H1 (cell line): ENCODE data around the gene VGF. TPM values are rescaled to one million over a fixed set of nuclear protein-coding genes. Genes with fewer than 3 reads are reported as not detected.
A peak's percentile ranks its signal among the peaks of the same experiment; 100 is the strongest.

Experiments used
- CTCF ChIA-PET: fragments of 300-600 bp; sonication (Branson Sonifier 250); formaldehyde crosslinking; loops from one replicate; lab custom pipeline; 2021; ENCODE audit not compliant: partially characterized antibody; lab: Charles Lee
- POLR2A ChIA-PET: fragments of 300-600 bp; sonication (Branson Sonifier 250); formaldehyde crosslinking; loops from one replicate; lab custom pipeline; 2021; ENCODE audit warnings: inconsistent platforms; ENCODE audit not compliant: partially characterized antibody; lab: Charles Lee
- DNase-seq, 2 experiments: peaks; one replicate each; pipeline versions ENCODE4 v3.0.0 to v3.0.0-alpha.2; 2010 to 2022; ENCODE audit warnings: low spot score in 2 of 2, low read depth in 1 of 2, mixed read lengths in 1 of 2
- FAIRE-seq: peaks from 2 replicates; lab custom pipeline; 2011; peaks lifted over from hg19 to GRCh38; lab: Jason Lieb, UNC
- H2AFZ ChIP-seq: 2 replicates; pipeline ENCODE4 v1.8.1; 2012; ENCODE audit warnings: low read length, inconsistent platforms
- H2AK5ac ChIP-seq: 2 replicates; pipeline ENCODE4 v1.6.1; 2013; ENCODE audit warnings: low read depth, low read length
- H2BK120ac ChIP-seq: replicated peaks from 2 replicates; pipeline ENCODE3; 2013; ENCODE audit warnings: low read depth, low read length, inconsistent platforms
- H2BK12ac ChIP-seq: 2 replicates; pipeline ENCODE4 v1.6.1; 2013; ENCODE audit warnings: low read depth, low read length
- H2BK15ac ChIP-seq: 2 replicates; pipeline ENCODE4 v1.6.1; 2013; ENCODE audit warnings: low read length
- H2BK20ac ChIP-seq: 2 replicates; pipeline ENCODE4 v1.6.1; 2013; ENCODE audit warnings: low read length
- H2BK5ac ChIP-seq: 2 replicates; pipeline ENCODE4 v1.6.1; 2013; ENCODE audit warnings: low read depth, low read length
- H3K14ac ChIP-seq: 2 replicates; pipeline ENCODE4 v1.6.1; 2013; ENCODE audit warnings: inconsistent platforms; ENCODE audit not compliant: insufficient read length
- H3K18ac ChIP-seq: 2 replicates; pipeline ENCODE4 v1.6.1; 2013; ENCODE audit warnings: low read length; ENCODE audit errors: extremely low read depth
- H3K23ac ChIP-seq: 2 replicates; pipeline ENCODE4 v1.6.1; 2013; ENCODE audit warnings: inconsistent platforms; ENCODE audit not compliant: insufficient read length
- H3K23me2 ChIP-seq: 2 replicates; pipeline ENCODE4 v1.6.1; 2013; ENCODE audit warnings: low read depth, low read length
- H3K27ac ChIP-seq: 2 replicates; pipeline ENCODE4 v1.6.1; 2011; ENCODE audit warnings: low read depth, low read length, inconsistent platforms
- H3K27me3 ChIP-seq, 4 experiments: replicated peaks in 1 of 4; 1 replicate in 1 of 4; 2 replicates in 3 of 4; pipeline versions ENCODE4 v1.6.1 to v1.8.1; 2011 to 2013; ENCODE audit warnings: low read length in 3 of 4, mild to moderate bottlenecking in 3 of 4, inconsistent platforms in 2 of 4, mixed read lengths in 2 of 4, moderate library complexity in 1 of 4; ENCODE audit not compliant: control insufficient read depth in 3 of 4, insufficient read depth in 3 of 4; ENCODE audit errors: extremely low read depth in 1 of 4
- H3K36me3 ChIP-seq, 4 experiments: 2 replicates each; pipeline versions ENCODE4 v1.6.1 to v1.8.1; 2011 to 2013; ENCODE audit warnings: mild to moderate bottlenecking in 4 of 4, low read length in 3 of 4, moderate library complexity in 2 of 4, control low read depth in 1 of 4, inconsistent platforms in 1 of 4; ENCODE audit not compliant: insufficient read depth in 4 of 4, control insufficient read depth in 2 of 4
- H3K4ac ChIP-seq: replicated peaks from 2 replicates; pipeline ENCODE3; 2013; ENCODE audit warnings: low read length, low read depth, mixed read lengths, inconsistent platforms; ENCODE audit not compliant: insufficient read length
- H3K4me1 ChIP-seq, 4 experiments: replicated peaks in 1 of 4; 1 replicate in 1 of 4; 2 replicates in 3 of 4; pipeline versions ENCODE4 v1.6.1 to v1.8.1; 2011 to 2013; ENCODE audit warnings: low read length in 3 of 4, inconsistent platforms in 2 of 4, mixed read lengths in 1 of 4; ENCODE audit not compliant: insufficient read depth in 4 of 4, control insufficient read depth in 3 of 4
- H3K4me2 ChIP-seq, 2 experiments: 2 replicates each; pipeline versions ENCODE4 v1.6.1 to v1.8.1; 2011 to 2013; ENCODE audit warnings: low read depth in 2 of 2, low read length in 2 of 2, control low read depth in 1 of 2, inconsistent platforms in 1 of 2, mild to moderate bottlenecking in 1 of 2; ENCODE audit not compliant: insufficient read depth in 1 of 2
- H3K4me3 ChIP-seq, 4 experiments: fragments of 200-600, 300-600 bp in 1 of 4; sonication (generic), shearing (Covaris generic), sonication (Bioruptor Twin) in 1 of 4; 2 replicates each; pipeline versions ENCODE4 v1.5.1 to v1.8.1; 2011 to 2016; ENCODE audit warnings: low read length in 4 of 4, low read depth in 3 of 4, control low read depth in 2 of 4, inconsistent platforms in 2 of 4, mild to moderate bottlenecking in 2 of 4, mixed read lengths in 1 of 4, moderate library complexity in 1 of 4; ENCODE audit not compliant: insufficient read depth in 2 of 4; ENCODE audit errors: extremely low read depth in 1 of 4
- H3K56ac ChIP-seq: replicated peaks from 2 replicates; pipeline ENCODE3; 2013; ENCODE audit warnings: low read depth, mild to moderate bottlenecking, mixed read lengths, low read length, inconsistent platforms; ENCODE audit not compliant: insufficient read length
- H3K79me1 ChIP-seq: 2 replicates; pipeline ENCODE4 v1.6.1; 2013; ENCODE audit warnings: low read depth, low read length, control low read depth
- H3K79me2 ChIP-seq, 2 experiments: 2 replicates each; pipeline versions ENCODE4 v1.6.1 to v1.8.1; 2012 to 2013; ENCODE audit warnings: low read length in 2 of 2, mild to moderate bottlenecking in 2 of 2, inconsistent platforms in 1 of 2; ENCODE audit not compliant: insufficient read depth in 2 of 2, control insufficient read depth in 1 of 2
- H3K9ac ChIP-seq, 4 experiments: replicated peaks in 1 of 4; 1 replicate in 1 of 4; 2 replicates in 3 of 4; pipeline versions ENCODE4 v1.6.1 to v1.8.1; 2011 to 2013; ENCODE audit warnings: low read depth in 3 of 4, low read length in 3 of 4, control low read depth in 2 of 4, mild to moderate bottlenecking in 2 of 4, moderate library complexity in 2 of 4, inconsistent platforms in 1 of 4; ENCODE audit errors: extremely low read depth in 1 of 4
- H3K9me3 ChIP-seq, 2 experiments: 2 replicates each; pipeline versions ENCODE4 v1.6.1 to v1.8.1; 2012 to 2013; ENCODE audit warnings: mild to moderate bottlenecking in 2 of 2, moderate library complexity in 2 of 2, control low read depth in 1 of 2, inconsistent platforms in 1 of 2, low read depth in 1 of 2, low read length in 1 of 2, mixed read lengths in 1 of 2; ENCODE audit not compliant: insufficient read depth in 2 of 2
- H4K20me1 ChIP-seq, 2 experiments: replicated peaks in 1 of 2; 2 replicates each; pipeline versions ENCODE3 to v1.8.1; 2011 to 2013; ENCODE audit warnings: inconsistent platforms in 2 of 2, low read length in 2 of 2, mild to moderate bottlenecking in 1 of 2; ENCODE audit not compliant: insufficient read depth in 2 of 2, control insufficient read depth in 1 of 2
- H4K5ac ChIP-seq: 2 replicates; pipeline ENCODE4 v1.6.1; 2013; ENCODE audit warnings: low read length, low read depth, mixed read lengths, inconsistent platforms; ENCODE audit not compliant: insufficient read length
- H4K8ac ChIP-seq: 2 replicates; pipeline ENCODE4 v1.8.0; 2013; ENCODE audit warnings: mild to moderate bottlenecking, moderate library complexity, low read length, inconsistent platforms; ENCODE audit not compliant: insufficient read depth; ENCODE audit errors: extremely low read depth
- H4K91ac ChIP-seq: replicated peaks from 2 replicates; pipeline ENCODE3; 2013; ENCODE audit warnings: low read length, mixed read lengths, inconsistent platforms; ENCODE audit not compliant: insufficient read length
- KDM5A ChIP-seq: fragments of 200-600 bp; IDR thresholded peaks from 2 replicates; pipeline ENCODE4 v1.7.1; 2012; ENCODE audit warnings: mild to moderate bottlenecking, low read length, inconsistent platforms, mixed read lengths
- RBBP5 ChIP-seq: IDR thresholded peaks from 2 replicates; pipeline ENCODE4 v1.7.1; 2012; ENCODE audit warnings: low read depth, mild to moderate bottlenecking, inconsistent platforms, low read length, moderate library complexity, borderline replicate concordance
- WGBS, 2 experiments: shearing (Covaris generic) in 1 of 2; methylation state at CpG; one replicate each; pipeline versions ENCODE4 v1.1.6 to v1.1.7; 2013 to 2015; ENCODE audit warnings: low lambda C conversion rate in 2 of 2, mixed read lengths in 2 of 2, inconsistent platforms in 1 of 2, low coverage in 1 of 2, missing lambda C conversion rate in 1 of 2; ENCODE audit not compliant: insufficient replicate concordance in 2 of 2, insufficient coverage in 1 of 2, insufficient read length in 1 of 2; ENCODE audit errors: extremely low coverage in 1 of 2, missing lambda C conversion rate in 1 of 2; 5-methylcytosine and 5-hydroxymethylcytosine counted together
- polyA plus RNA-seq, 7 experiments: library from polyadenylated mRNA; depleted of rRNA in 3 of 7; stranded (reverse) in 5 of 7; unstranded in 2 of 7; fragments of >200 nt in 5 of 7; fragments of 200-250 nt in 2 of 7; gene quantifications; 1 replicate in 5 of 7; 2 replicates in 1 of 7; 4 replicates in 1 of 7; pipeline versions ENCODE4 v1.2.1 to v1.2.3, GENCODE V29; 2011 to 2013; ENCODE audit warnings: missing spikeins in 2 of 7, mixed read lengths in 2 of 7
- total RNA-seq: library from RNA; stranded (reverse); fragmentation: NEBNext Ultra II Directional; extraction: Animal tissue kit (Norgen Biotek cat#: 25700); gene quantifications from 2 replicates; pipeline ENCODE4 v1.2.1, GENCODE V29; 2021

Gene VGF
- total and polyA plus RNA-seq, 2 of the 8 experiments (the other 6 are each of a cell fraction or from before 2014, with no cell fraction given), result 1.6 to 7.0 TPM

- H2BK5ac ChIP-seq, result peak overlapping the region; percentile 20; the same call in 1 of the 2 replicates
- peak overlapping the region; percentile 39 to 59; a peak in 3 of 4 replicates for H3K4me2 ChIP-seq
- no peak overlapping the region for H3K56ac ChIP-seq
- no peak overlapping the region for H4K8ac ChIP-seq
- H3K79me1 ChIP-seq, result no peaks in the 10 kb centered on the region
- peak; percentile 64; the same call in 1 of the 2 replicates for TF ChIP-seq RBBP5
- TF ChIP-seq KDM5A, result no peak
- TF ChIP-seq, all 59 proteins: peak for 1
- Histone ChIP-seq H2BK15ac (no peak overlapping the region), H2BK12ac (peak overlapping the region; percentile 52; the same call in 1 of the 2 replicates), H3K9me3 (no peaks in the 10 kb centered on the region), H3K36me3 (no peaks in the 10 kb centered on the region), H3K79me2 (no peaks in the 10 kb centered on the region), H3K27ac (no peak overlapping the region), H2AFZ (no peak overlapping the region), H4K91ac (peak overlapping the region; percentile 12), H2BK120ac (no peak overlapping the region), H3K18ac (peak overlapping the region; percentile 56; the same call in 1 of the 2 replicates), H2AK5ac (no peak overlapping the region), H3K4me1 (peaks cover 5 to 20% (median 13%) of the 10 kb centered on the region in 4 experiments), H3K14ac (no peak overlapping the region), H4K20me1 (no peaks in the 10 kb centered on the region), H3K27me3 (peaks cover 0 to 16% (median 9%) of the 10 kb centered on the region in 4 experiments; a peak in 5 of 7 replicates), H2BK20ac (peak overlapping the region; percentile 77; the same call in 1 of the 2 replicates), H3K23ac (no peak overlapping the region), H3K4me3 (peak overlapping the region in 1 of 4 experiments; percentile 60; a peak in 1 of 8 replicates), H4K5ac (no peak overlapping the region), H3K4ac (no peak overlapping the region), H3K23me2 (peaks cover 8% of the 10 kb centered on the region; the same call in 1 of the 2 replicates), H3K9ac (no peak overlapping the region)
- ChIA-PET POLR2A (interaction anchor here (0.6 to 2.0 kb wide), 13 partner anchors 11 to 266 kb away, joined by 3 to 6 read pairs (median 4); partner anchors contain the start of genes NAT16 and TRIM56), CTCF (interaction anchor here (0.6 to 12.3 kb wide), 12 partner anchors 8 to 562 kb away, joined by 3 to 168 read pairs (median 5); no protein-coding TSS in a partner anchor)
- FAIRE-seq (no peak), DNase-seq (no peak)
- WGBS, 2 experiments, result 67% methylated on average over 2 of the region's 2 CpGs; no CpG with 5 or more reads in 1 of the 2 experiments
Observed at GRCh38 chr7:101200504-101200861, 35.1 kb upstream of the VGF start.
